Body of pancreas (tissue), 4 donors: ENCODE measurements around the gene TRIM24. TPM values are rescaled to one million over a fixed set of nuclear protein-coding genes. Genes with fewer than 3 reads are reported as not detected.

Experiments used
- ATAC-seq: fragments of 150-250 bp; one replicate; pipeline ENCODE4 v1.9.1; 2016
- DNase-seq, 4 donors: peaks; one replicate each; pipeline ENCODE4 v3.0.0-alpha.2; 2019
- H3K27ac ChIP-seq, 4 donors: fragments of 200-600 bp; sonication (generic); 1 replicate in 3 of 4; 2 replicates in 1 of 4; pipeline versions ENCODE4 v1.5.1 to v1.6.1; 2016 to 2019; ENCODE audit warnings: mild to moderate bottlenecking in 1 of 4, mixed read lengths in 1 of 4, moderate library complexity in 1 of 4
- H3K27me3 ChIP-seq, 2 donors: fragments of 200-600 bp; sonication (generic); one replicate each; pipeline ENCODE4 v1.6.0; 2016; ENCODE audit warnings: mild to moderate bottlenecking in 1 of 2
- H3K36me3 ChIP-seq, 2 donors: fragments of 200-600 bp; sonication (generic); replicated peaks in 1 of 2; 2 replicates each; pipeline ENCODE4 v1.5.1; 2016; ENCODE audit warnings: low read depth in 2 of 2; ENCODE audit not compliant: insufficient read depth in 1 of 2
- H3K4me1 ChIP-seq: fragments of 200-600 bp; sonication (generic); one replicate; pipeline ENCODE4 v1.6.0; 2016
- H3K4me3 ChIP-seq, 2 donors: fragments of 200-600 bp; sonication (generic); 1 replicate in 1 of 2; 2 replicates in 1 of 2; pipeline ENCODE4 v1.5.1; 2016 to 2019
- H3K9me3 ChIP-seq, 3 donors: fragments of 200-600 bp; sonication (generic); 1 replicate in 2 of 3; 2 replicates in 1 of 3; pipeline ENCODE4 v1.5.1; 2016
- CTCF ChIP-seq, 7 experiments: fragments of 450-650 bp in 4 of 7; fragments of 200-600 bp in 3 of 7; sonication (generic) in 3 of 7; IDR thresholded peaks; one replicate each; pipeline ENCODE4 v1.5.1; 2016 to 2019; ENCODE audit warnings: antibody characterized with exemption in 7 of 7
- POLR2A ChIP-seq, 3 donors: fragments of 450-650 bp; IDR thresholded peaks; one replicate each; pipeline ENCODE4 v1.6.1; 2016; ENCODE audit warnings: antibody characterized with exemption in 3 of 3, mild to moderate bottlenecking in 2 of 3
- WGBS, 2 donors: methylation state at CpG; one replicate each; pipeline ENCODE4 v1.1.5; 2017; 5-methylcytosine and 5-hydroxymethylcytosine counted together
- intact Hi-C: fragments of 100-400 bp; cut with DNase I; formaldehyde crosslinking; loops from one replicate; pipeline ENCODE4 v1.15.1; 2023
- total RNA-seq, 2 donors: library from RNA; depleted of rRNA; stranded (reverse); fragments of >200 nt; gene quantifications; one replicate each; pipeline ENCODE4 v1.1.0, GENCODE V29; 2016

The TRIM24 gene
- total RNA-seq, 2 donors from 2014 or later = 12.2 to 12.5 TPM

- H3K4me3 ChIP-seq = no peak overlapping the region
- H3K4me1 ChIP-seq = no peaks in the 10 kb centered on the region
- DNase-seq (no peak), ATAC-seq (no peak)
- intact Hi-C loops = no loop called here
- no peak overlapping the region for H3K27ac ChIP-seq
- H3K9me3 ChIP-seq = no peaks in the 10 kb centered on the region
- H3K36me3 ChIP-seq = peaks cover 0 to 7% of the 10 kb centered on the region in 2 donors
- H3K27me3 ChIP-seq = no peaks in the 10 kb centered on the region
- no peak for TF ChIP-seq POLR2A (IDR thresholded peaks at IDR 0.05)
- TF ChIP-seq CTCF (IDR thresholded peaks at IDR 0.05) = no peak
- WGBS, 2 donors = 81 to 88% methylated on average over 7 of the region's 7 CpGs
Measured at GRCh38 chr7:138515001-138515528, 55.0 kb downstream of the TRIM24 start.

DNA sequence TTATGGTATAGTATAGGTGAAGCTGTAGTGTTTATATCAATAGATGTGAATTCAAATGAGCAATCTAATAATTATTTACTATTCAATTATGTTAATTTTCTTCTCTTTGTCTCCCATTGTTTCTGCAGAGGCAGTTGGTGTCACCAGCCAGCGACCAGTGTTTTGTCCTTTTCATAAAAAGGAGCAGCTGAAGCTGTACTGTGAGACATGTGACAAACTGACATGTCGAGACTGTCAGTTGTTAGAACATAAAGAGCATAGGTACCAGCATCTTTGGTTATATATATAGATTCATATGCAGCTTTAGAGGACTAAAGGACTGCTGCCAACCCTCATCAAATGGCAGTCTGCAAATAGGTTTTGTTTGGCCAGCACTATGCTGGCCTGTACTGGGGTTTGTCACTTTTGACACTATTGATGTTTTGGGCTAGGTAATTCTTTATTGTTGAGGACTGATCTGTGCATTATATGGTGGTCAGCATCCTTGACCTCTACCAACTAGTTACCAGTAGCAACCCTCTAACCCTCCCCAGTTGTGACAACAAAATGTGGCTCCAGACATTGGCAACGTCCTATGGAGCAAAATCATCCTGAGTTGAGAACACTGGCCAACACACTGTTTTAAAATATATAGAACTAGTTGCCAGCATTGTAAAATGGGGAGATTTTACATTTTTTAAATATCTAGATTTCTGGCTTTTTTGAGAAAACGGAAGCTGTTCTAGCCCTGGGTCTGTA is 59.2 kb downstream of the TRIM24 start:
- no peak for DNase-seq
- no peak overlapping the region for H3K4me3 ChIP-seq
- H3K9me3 ChIP-seq = no peaks in the 10 kb centered on the region
- intact Hi-C loops = no loop called here
- no peak for ATAC-seq
- WGBS, 2 donors = 96 to 99% methylated on average over 4 of the region's 4 CpGs
- TF ChIP-seq CTCF (IDR thresholded peaks at IDR 0.05) = no peak
- no peak for TF ChIP-seq POLR2A (IDR thresholded peaks at IDR 0.05)
- peaks cover 0 to 15% of the 10 kb centered on the region in 2 donors for H3K36me3 ChIP-seq
- H3K4me1 ChIP-seq = no peaks in the 10 kb centered on the region
- no peaks in the 10 kb centered on the region for H3K27me3 ChIP-seq
- no peak overlapping the region for H3K27ac ChIP-seq

GRCh38 chr7:138520742-138521141 is 60.7 kb downstream of the TRIM24 start:
- no peak for TF ChIP-seq CTCF (IDR thresholded peaks at IDR 0.05)
- 94% methylated on average over 4 of the region's 4 CpGs for WGBS, 2 donors
- intact Hi-C loops = no loop called here
- Histone ChIP-seq H3K9me3 (no peaks in the 10 kb centered on the region), H3K36me3 (peaks cover 0 to 16% of the 10 kb centered on the region in 2 donors), H3K27me3 (no peaks in the 10 kb centered on the region), H3K27ac (no peak overlapping the region), H3K4me1 (no peaks in the 10 kb centered on the region), H3K4me3 (no peak overlapping the region)
- ATAC-seq (no peak), DNase-seq (no peak)

DNA sequence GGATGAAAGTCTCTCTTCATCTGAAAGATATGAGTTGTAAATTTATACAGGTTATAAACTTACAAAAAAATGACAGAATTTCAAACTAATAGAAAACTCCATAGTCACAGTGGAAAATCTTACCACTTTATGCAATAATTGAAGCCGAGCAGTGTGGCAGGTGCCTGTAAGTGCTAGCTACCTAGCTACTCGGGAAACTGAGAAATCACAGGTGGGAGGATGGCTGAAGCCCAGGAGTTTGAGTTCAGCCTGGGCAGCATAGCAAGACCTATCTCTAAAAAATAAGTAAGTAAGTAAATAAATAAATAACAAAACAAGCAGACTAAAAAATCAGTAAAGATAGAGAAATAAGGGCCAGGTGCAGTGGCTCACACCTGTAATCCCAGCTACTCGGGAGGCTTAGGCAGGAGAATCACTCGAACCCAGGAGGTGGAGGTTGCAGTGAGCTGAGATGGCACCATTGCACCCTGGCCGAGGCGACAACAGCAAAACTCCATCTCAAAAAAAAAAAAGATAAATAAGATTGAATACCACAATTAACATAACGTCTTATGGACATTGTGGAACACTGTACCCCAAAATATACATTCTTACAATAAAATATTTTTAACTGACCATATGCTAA is 61.9 kb downstream of the TRIM24 start:
- no peak for TF ChIP-seq POLR2A (IDR thresholded peaks at IDR 0.05)
- TF ChIP-seq CTCF (IDR thresholded peaks at IDR 0.05) = no peak
- Histone ChIP-seq H3K27ac (no peak overlapping the region), H3K4me1 (no peaks in the 10 kb centered on the region), H3K27me3 (no peaks in the 10 kb centered on the region), H3K36me3 (peaks cover 0 to 17% of the 10 kb centered on the region in 2 donors), H3K4me3 (no peak overlapping the region), H3K9me3 (peaks cover 0 to 5% (median 0%) of the 10 kb centered on the region in 3 donors)
- no peak for ATAC-seq
- intact Hi-C loops = no loop called here
- DNase-seq = no peak
- 96% methylated on average over 7 of the region's 7 CpGs for WGBS, 2 donors
